ENCODE data around the gene SLC25A48. TPM values are rescaled to one million over a fixed set of nuclear protein-coding genes. Genes with fewer than 3 reads are reported as not detected.

SLC25A48 gene, protein sequence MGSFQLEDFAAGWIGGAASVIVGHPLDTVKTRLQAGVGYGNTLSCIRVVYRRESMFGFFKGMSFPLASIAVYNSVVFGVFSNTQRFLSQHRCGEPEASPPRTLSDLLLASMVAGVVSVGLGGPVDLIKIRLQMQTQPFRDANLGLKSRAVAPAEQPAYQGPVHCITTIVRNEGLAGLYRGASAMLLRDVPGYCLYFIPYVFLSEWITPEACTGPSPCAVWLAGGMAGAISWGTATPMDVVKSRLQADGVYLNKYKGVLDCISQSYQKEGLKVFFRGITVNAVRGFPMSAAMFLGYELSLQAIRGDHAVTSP
- 0.12 to 0.34 TPM (median 0.24 TPM) in 4 of 5 replicates, not detected in the other for total RNA-seq (2022; extraction: Qiagen RNA extraction)

DNA sequence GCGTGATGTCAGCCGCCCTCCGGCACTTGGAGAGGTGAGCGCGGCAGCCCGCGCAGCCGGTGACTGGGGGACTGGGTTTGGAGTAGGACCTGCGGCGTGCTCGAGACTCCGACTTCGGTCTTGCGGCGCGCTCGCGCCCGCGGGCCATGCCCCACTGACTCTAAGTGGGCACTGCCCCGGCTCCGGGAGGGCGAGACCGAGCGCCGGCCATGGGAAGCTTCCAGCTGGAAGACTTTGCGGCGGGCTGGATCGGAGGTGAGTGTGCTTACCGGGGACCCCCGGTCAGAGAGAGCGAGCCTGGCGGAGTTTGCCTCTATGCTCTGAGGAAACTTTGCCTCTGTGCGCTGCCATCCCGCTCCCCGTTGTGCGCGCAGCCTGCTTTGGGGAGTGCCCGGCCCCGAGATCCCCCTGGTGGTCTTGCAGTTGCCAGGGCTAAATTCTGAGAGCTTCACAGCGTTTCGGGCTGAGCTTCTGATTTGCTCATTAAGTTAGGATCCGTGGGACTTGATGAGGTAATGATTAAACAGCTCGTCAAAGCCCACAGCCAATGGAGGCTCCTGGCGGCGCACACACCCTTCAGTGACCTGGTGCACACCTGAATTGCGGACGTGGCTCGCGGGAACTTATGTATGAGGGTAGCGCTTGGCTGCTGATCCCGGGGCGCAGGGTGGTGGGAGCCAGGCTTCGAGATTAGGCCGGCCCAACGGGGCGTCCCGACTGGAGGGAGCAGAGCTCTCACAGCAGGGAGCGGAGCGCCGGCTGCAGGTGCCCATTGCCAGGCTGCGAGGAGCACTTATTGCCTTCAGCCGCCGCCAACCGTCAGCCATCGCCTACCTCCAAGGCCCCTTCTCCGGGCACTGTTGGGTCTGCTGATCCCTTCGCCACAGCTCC is at the start of gene SLC25A48:
TSS of gene SLC25A48 (plus strand) at position 25 of the 891 bp plus-strand sequence. CDS start at position 210, 185 bp downstream.

DNA sequence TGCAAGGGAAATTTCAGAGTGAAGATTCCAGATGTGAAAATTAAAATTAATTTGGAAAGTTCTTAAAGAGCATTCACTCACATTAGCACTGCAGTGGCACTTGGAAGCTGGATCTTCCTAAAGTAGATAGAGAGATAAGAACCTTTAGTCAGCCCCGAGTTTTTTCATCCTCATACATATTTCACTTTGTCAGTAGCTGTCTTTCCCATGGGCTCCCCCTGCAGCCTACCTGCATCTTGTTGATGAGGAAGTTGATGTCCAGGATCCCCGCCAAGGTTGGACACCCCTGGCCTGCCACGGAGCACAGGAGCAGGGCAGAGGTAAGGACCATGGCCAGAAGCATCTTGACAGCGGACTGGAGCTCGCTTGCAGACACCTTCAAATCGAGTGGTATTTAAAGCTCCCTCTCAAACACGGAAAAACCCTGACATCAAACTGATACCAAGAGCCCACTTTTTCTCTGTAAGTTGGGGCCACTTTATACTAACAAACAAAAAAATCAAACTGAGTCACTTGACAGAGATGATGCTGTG is 61.1 kb downstream of the SLC25A48 start, which contains the start of gene IL9:
TSS of gene IL9 (minus strand) at position 368 of the 533 bp plus-strand sequence. CDS start at position 343, 25 bp downstream.

Other genes starting within 250 kb of the SLC25A48 start
- not detected in 5 replicates for gene IL9, start 61.2 kb downstream of the SLC25A48 start, total RNA-seq (2022; extraction: Qiagen RNA extraction)
- not detected in 5 replicates for gene LECT2, start 120.3 kb downstream of the SLC25A48 start, total RNA-seq (2022; extraction: Qiagen RNA extraction)
- 1,398 to 2,146 TPM (median 1,880 TPM) in 5 replicates for gene TGFBI, start 194.3 kb downstream of the SLC25A48 start, total RNA-seq (2022; extraction: Qiagen RNA extraction)